ENCODE data around the gene ZFYVE19.

ZFYVE19 gene

GRCh38 chr15:40796041-40796440 is 10.8 kb upstream of the ZFYVE19 start:
- H3K27me3 ChIP-seq (replicated peaks; ENCODE audit: insufficient read depth, low read length) = no peaks in the 10 kb centered on the region
- no peak overlapping the region for H3K4me2 ChIP-seq (ENCODE audit: low read depth, low read length)
- no peak overlapping the region for H3K4me3 ChIP-seq (ENCODE audit: low read length)
- no peak for DNase-seq
- H3K27ac ChIP-seq (ENCODE audit: low read length) = no peak overlapping the region
- peaks cover 5% of the 10 kb centered on the region; the same call in 1 of the 2 replicates for H3K79me2 ChIP-seq (ENCODE audit: low read length)
- H3K9me2 ChIP-seq (replicated peaks; ENCODE audit: insufficient read depth, low read length) = no peaks in the 10 kb centered on the region
- no peak overlapping the region for H3K9ac ChIP-seq (ENCODE audit: low read length)
- H3K9me3 ChIP-seq (replicated peaks; ENCODE audit: insufficient read depth, low read length) = no peaks in the 10 kb centered on the region
- H2AFZ ChIP-seq (ENCODE audit: low read length) = no peak overlapping the region
- H3K4me1 ChIP-seq (ENCODE audit: low read length) = no peaks in the 10 kb centered on the region
- H3F3A ChIP-seq (ENCODE audit: insufficient read depth, low read length) = no peaks in the 10 kb centered on the region
- H3K36me3 ChIP-seq (replicated peaks; ENCODE audit: insufficient read depth, low read length) = no peaks in the 10 kb centered on the region
- TF ChIP-seq EZH2phosphoT487 (IDR thresholded peaks at IDR 0.05; ENCODE audit: low read length) (no peak), CTCF (IDR thresholded peaks at IDR 0.05; ENCODE audit: low read length) (no peak), EZH2 (optimal IDR thresholded peaks at IDR 0.05; ENCODE audit: low read depth, low read length) (no peak)
- no peaks in the 10 kb centered on the region for H4K20me1 ChIP-seq (ENCODE audit: insufficient read depth, low read length)

- no peaks in the 10 kb centered on the region for H3K27me3 ChIP-seq (replicated peaks; ENCODE audit: insufficient read depth, low read length)
- H3K9me3 ChIP-seq (replicated peaks; ENCODE audit: insufficient read depth, low read length) = no peaks in the 10 kb centered on the region
- H3K9me2 ChIP-seq (replicated peaks; ENCODE audit: insufficient read depth, low read length) = no peaks in the 10 kb centered on the region
- no peak overlapping the region for H3K4me2 ChIP-seq (ENCODE audit: low read depth, low read length)
- H3K4me3 ChIP-seq (ENCODE audit: low read length) = no peak overlapping the region
- H3K9ac ChIP-seq (ENCODE audit: low read length) = no peak overlapping the region
- H3K79me2 ChIP-seq (ENCODE audit: low read length) = peaks cover 5% of the 10 kb centered on the region; the same call in 1 of the 2 replicates
- TF ChIP-seq EZH2 (optimal IDR thresholded peaks at IDR 0.05; ENCODE audit: low read depth, low read length) (no peak), EZH2phosphoT487 (IDR thresholded peaks at IDR 0.05; ENCODE audit: low read length) (no peak), CTCF (IDR thresholded peaks at IDR 0.05; ENCODE audit: low read length) (no peak)
- DNase-seq = no peak
- no peaks in the 10 kb centered on the region for H3F3A ChIP-seq (ENCODE audit: insufficient read depth, low read length)
- H3K4me1 ChIP-seq (ENCODE audit: low read length) = no peaks in the 10 kb centered on the region
- no peak overlapping the region for H2AFZ ChIP-seq (ENCODE audit: low read length)
- H4K20me1 ChIP-seq (ENCODE audit: insufficient read depth, low read length) = no peaks in the 10 kb centered on the region
- H3K27ac ChIP-seq (ENCODE audit: low read length) = no peak overlapping the region
- H3K36me3 ChIP-seq (replicated peaks; ENCODE audit: insufficient read depth, low read length) = no peaks in the 10 kb centered on the region
These were observed 10.4 kb upstream of the ZFYVE19 start for GRCh38 chr15:40796512-40796911.

GRCh38 chr15:40799523-40799922 is 7.4 kb upstream of the ZFYVE19 start:
- Histone ChIP-seq H3K36me3 (replicated peaks; ENCODE audit: insufficient read depth, low read length) (no peaks in the 10 kb centered on the region), H2AFZ (ENCODE audit: low read length) (no peak overlapping the region), H3K27ac (ENCODE audit: low read length) (no peak overlapping the region), H3K79me2 (ENCODE audit: low read length) (no peaks in the 10 kb centered on the region), H3K9me2 (replicated peaks; ENCODE audit: insufficient read depth, low read length) (no peaks in the 10 kb centered on the region), H3K4me3 (ENCODE audit: low read length) (no peak overlapping the region), H3F3A (ENCODE audit: insufficient read depth, low read length) (no peaks in the 10 kb centered on the region), H3K9ac (ENCODE audit: low read length) (no peak overlapping the region), H4K20me1 (ENCODE audit: insufficient read depth, low read length) (no peaks in the 10 kb centered on the region), H3K4me1 (ENCODE audit: low read length) (no peaks in the 10 kb centered on the region), H3K9me3 (replicated peaks; ENCODE audit: insufficient read depth, low read length) (no peaks in the 10 kb centered on the region), H3K27me3 (replicated peaks; ENCODE audit: insufficient read depth, low read length) (no peaks in the 10 kb centered on the region), H3K4me2 (ENCODE audit: low read depth, low read length) (no peak overlapping the region)
- no peak for TF ChIP-seq EZH2 (optimal IDR thresholded peaks at IDR 0.05; ENCODE audit: low read depth, low read length)
- no peak for DNase-seq

- Histone ChIP-seq H2AFZ (ENCODE audit: low read length) (no peak overlapping the region), H3K27me3 (replicated peaks; ENCODE audit: insufficient read depth, low read length) (no peaks in the 10 kb centered on the region), H3K4me2 (ENCODE audit: low read depth, low read length) (no peak overlapping the region), H3F3A (ENCODE audit: insufficient read depth, low read length) (peaks cover 4% of the 10 kb centered on the region; the same call in 1 of the 2 replicates), H3K27ac (ENCODE audit: low read length) (no peak overlapping the region), H3K9ac (ENCODE audit: low read length) (no peak overlapping the region), H3K79me2 (ENCODE audit: low read length) (peaks cover 13% of the 10 kb centered on the region), H3K9me2 (replicated peaks; ENCODE audit: insufficient read depth, low read length) (no peaks in the 10 kb centered on the region), H4K20me1 (ENCODE audit: insufficient read depth, low read length) (no peaks in the 10 kb centered on the region), H3K9me3 (replicated peaks; ENCODE audit: insufficient read depth, low read length) (no peaks in the 10 kb centered on the region), H3K4me1 (ENCODE audit: low read length) (0 out of 2 replicates have a peak, but pooled peaks cover under 1% of the 10 kb centered on the region), H3K4me3 (ENCODE audit: low read length) (no peak overlapping the region), H3K36me3 (replicated peaks; ENCODE audit: insufficient read depth, low read length) (no peaks in the 10 kb centered on the region)
- no peak for DNase-seq
- TF ChIP-seq EZH2phosphoT487 (IDR thresholded peaks at IDR 0.05; ENCODE audit: low read length) = no peak
- no peak for TF ChIP-seq EZH2 (optimal IDR thresholded peaks at IDR 0.05; ENCODE audit: low read depth, low read length)
- TF ChIP-seq CTCF (IDR thresholded peaks at IDR 0.05; ENCODE audit: low read length) = no peak
These were observed 3.8 kb upstream of the ZFYVE19 start for GRCh38 chr15:40803076-40803475.

Data from MM.1S (cell line).